GM12878 (cell line): ENCODE data around the gene TTLL11. TPM values are rescaled to one million over a fixed set of nuclear protein-coding genes. Genes with fewer than 3 reads are reported as not detected.

Experiments used
- ATAC-seq: fragments of 200-7000 bp; cut with Tn5 transposase; 3 replicates; pipeline ENCODE4 v1.9.1; 2020; ENCODE audit warnings: mild to moderate bottlenecking, moderate library complexity
- BruUV-seq: library from RNA; stranded (reverse); fragments of 400-500 nt; replicated peaks from 2 replicates; lab custom pipeline; 2021; lab: Mats Ljungman, UMichigan
- CTCF ChIA-PET: fragments of 300-600 bp; sonication (Branson Sonifier 250); formaldehyde crosslinking; extraction: SDS; loops from one replicate; lab custom pipeline; 2021; ENCODE audit warnings: inconsistent platforms; lab: Yijun Ruan, JAX
- POLR2A ChIA-PET: fragments of 350-600 bp; formaldehyde crosslinking; extraction: SDS; loops from one replicate; lab custom pipeline; 2021; ENCODE audit warnings: inconsistent platforms; lab: Charles Lee
- RAD21 ChIA-PET: fragments of 300-600 bp; sonication (Branson Sonifier 250); formaldehyde crosslinking; loops from one replicate; lab custom pipeline; 2023; ENCODE audit warnings: antibody characterized with exemption; ENCODE audit not compliant: unreplicated experiment; lab: Charles Lee
- SMC1A ChIA-PET: fragments of 300-600 bp; sonication (Branson Sonifier 250); formaldehyde crosslinking; loops from one replicate; lab custom pipeline; 2023; ENCODE audit not compliant: unreplicated experiment, uncharacterized antibody; lab: Charles Lee
- DNase-seq: peaks from one replicate; pipeline ENCODE4 v3.0.0-alpha.2; 2011; ENCODE audit warnings: low read depth, low spot score
- FAIRE-seq: peaks from 3 replicates; lab custom pipeline; 2011; peaks lifted over from hg19 to GRCh38; lab: Jason Lieb, UNC
- H2AFZ ChIP-seq: 2 replicates; pipeline ENCODE4 v1.6.0; 2011; ENCODE audit warnings: low read depth, low read length, control low read depth; ENCODE audit not compliant: control insufficient read depth
- H3K27ac ChIP-seq: 2 replicates; pipeline ENCODE4 v1.5.1; 2011; ENCODE audit warnings: control low read depth; ENCODE audit not compliant: control insufficient read depth, insufficient read depth
- H3K27me3 ChIP-seq, 2 experiments: replicated peaks in 1 of 2; 2 replicates each; pipeline versions ENCODE4 v1.6.0 to v1.6.1; 2011; ENCODE audit warnings: low read length in 1 of 2; ENCODE audit not compliant: control insufficient read depth in 2 of 2, insufficient read depth in 2 of 2
- H3K36me3 ChIP-seq, 2 experiments: 2 replicates each; pipeline ENCODE4 v1.5.1; 2011; ENCODE audit warnings: low read length in 1 of 2; ENCODE audit not compliant: control insufficient read depth in 2 of 2, insufficient read depth in 2 of 2
- H3K4me1 ChIP-seq: 2 replicates; pipeline ENCODE4 v1.6.1; 2011; ENCODE audit warnings: mild to moderate bottlenecking, low read length, moderate library complexity, mixed read lengths; ENCODE audit not compliant: control insufficient read depth, insufficient read depth
- H3K4me2 ChIP-seq: 2 replicates; pipeline ENCODE4 v1.6.0; 2011; ENCODE audit warnings: control low read depth; ENCODE audit not compliant: control insufficient read depth, insufficient read depth
- H3K4me3 ChIP-seq: fragments of 200-600 bp; sonication (generic); 2 replicates; pipeline ENCODE4 v1.5.1; 2016
- H3K79me2 ChIP-seq: 2 replicates; pipeline ENCODE4 v1.6.0; 2011; ENCODE audit warnings: low read length; ENCODE audit not compliant: control insufficient read depth, insufficient read depth
- H3K9ac ChIP-seq: 2 replicates; pipeline ENCODE4 v1.8.0; 2011; ENCODE audit warnings: low read length, control low read depth, mixed read lengths; ENCODE audit not compliant: control insufficient read depth, insufficient read depth
- H3K9me3 ChIP-seq: replicated peaks from 3 replicates; pipeline ENCODE4 v1.5.1; 2011; ENCODE audit warnings: mild to moderate bottlenecking, low read length; ENCODE audit not compliant: control insufficient read depth, insufficient read depth
- H4K20me1 ChIP-seq: 2 replicates; pipeline ENCODE4 v1.6.0; 2011; ENCODE audit not compliant: control insufficient read depth, insufficient read depth
- ASH2L ChIP-seq: fragments of 300-600, 200-600 bp; sonication (generic); IDR thresholded peaks from 2 replicates; pipeline ENCODE4 v1.6.1; 2017; ENCODE audit warnings: low read depth, mild to moderate bottlenecking, borderline replicate concordance
- CBX5 ChIP-seq: sonication (generic); IDR thresholded peaks from 2 replicates; pipeline ENCODE4 v1.6.1; 2016; ENCODE audit warnings: low read depth, moderate library complexity, mild to moderate bottlenecking, inconsistent platforms
- CHD4 ChIP-seq: fragments of 200-600 bp; sonication (generic); IDR thresholded peaks from 2 replicates; pipeline ENCODE4 v1.6.1; 2016; ENCODE audit warnings: mild to moderate bottlenecking
- DPF2 ChIP-seq: fragments of 450-650 bp; IDR thresholded peaks from 2 replicates; pipeline ENCODE4 v1.6.1; 2017; ENCODE audit warnings: mild to moderate bottlenecking
- E2F8 ChIP-seq: fragments of 450-650 bp; IDR thresholded peaks from 2 replicates; pipeline ENCODE4 v1.6.1; 2018; ENCODE audit warnings: mild to moderate bottlenecking, low read depth, moderate library complexity; ENCODE audit not compliant: partially characterized antibody
- ESRRA ChIP-seq: IDR thresholded peaks from 2 replicates; pipeline ENCODE4 v1.6.1; 2012; ENCODE audit warnings: mild to moderate bottlenecking, low read length, improper control_type of control experiment
- ETV6 ChIP-seq, 2 experiments: fragments of 450-650 bp in 1 of 2; IDR thresholded peaks in 1 of 2; conservative IDR thresholded peaks in 1 of 2; 2 replicates each; pipeline ENCODE4 v1.6.1; 2014; ENCODE audit warnings: antibody characterized with exemption in 1 of 2, borderline replicate concordance in 1 of 2, low read depth in 1 of 2, mild to moderate bottlenecking in 1 of 2, moderate library complexity in 1 of 2
- GABPA ChIP-seq: IDR thresholded peaks from 2 replicates; pipeline ENCODE4 v1.6.1; 2014; ENCODE audit warnings: antibody characterized with exemption, low read depth, mild to moderate bottlenecking, inconsistent platforms
- HCFC1 ChIP-seq: fragments of 150-350 bp; IDR thresholded peaks from 2 replicates; pipeline ENCODE4 v1.6.1; 2014; ENCODE audit warnings: low read length
- JUND ChIP-seq: IDR thresholded peaks from 2 replicates; pipeline ENCODE4 v1.6.1; 2012; ENCODE audit warnings: low read depth, mild to moderate bottlenecking, low read length, improper control_type of control experiment, moderate library complexity
- MEF2A ChIP-seq: IDR thresholded peaks from 2 replicates; pipeline ENCODE4 v1.6.1; 2011; ENCODE audit warnings: low read depth, mild to moderate bottlenecking, low read length, moderate library complexity; ENCODE audit not compliant: insufficient read depth
- MEF2B ChIP-seq: fragments of 450-650 bp; IDR thresholded peaks from 2 replicates; pipeline ENCODE4 v1.6.1; 2018; ENCODE audit warnings: mild to moderate bottlenecking, moderate library complexity; ENCODE audit not compliant: partially characterized antibody, poor library complexity, severe bottlenecking
- NR2F1 ChIP-seq: fragments of 450-650 bp; conservative IDR thresholded peaks from 2 replicates; pipeline ENCODE4 v1.6.1; 2017; ENCODE audit warnings: mild to moderate bottlenecking
- PAX5 ChIP-seq: IDR thresholded peaks from 2 replicates; pipeline ENCODE4 v1.6.1; 2011; ENCODE audit warnings: low read depth, low read length, borderline replicate concordance
- POU2F2 ChIP-seq: IDR thresholded peaks from 3 replicates; pipeline ENCODE4 v1.6.1; 2011; ENCODE audit warnings: low read depth, mild to moderate bottlenecking, low read length, borderline replicate concordance
- RB1 ChIP-seq: fragments of 450-650 bp; formaldehyde crosslinking; IDR thresholded peaks from 2 replicates; pipeline ENCODE4 v1.6.1; 2017; ENCODE audit warnings: mild to moderate bottlenecking, borderline replicate concordance
- ZSCAN29 ChIP-seq: fragments of 450-650 bp; IDR thresholded peaks from 2 replicates; pipeline ENCODE4 v1.6.1; 2017; ENCODE audit warnings: mild to moderate bottlenecking, moderate library complexity
- WGBS: methylation state at CpG from one replicate; pipeline ENCODE4 v1.1.6; 2016; ENCODE audit warnings: low lambda C conversion rate; ENCODE audit not compliant: insufficient replicate concordance, insufficient coverage; ENCODE audit errors: missing lambda C conversion rate; 5-methylcytosine and 5-hydroxymethylcytosine counted together
- in situ Hi-C: fragments of 300-500 bp; cut with MboI; formaldehyde crosslinking; loops from 9 replicates; pipeline ENCODE4 v1.14.3; 2018; ENCODE audit warnings: mixed read lengths
- intact Hi-C: fragments of 100-400 bp; cut with micrococcal nuclease; formaldehyde crosslinking; loops from one replicate; pipeline ENCODE4 v1.14.2; 2022; ENCODE audit not compliant: unreplicated experiment
- polyA plus RNA-seq, 11 experiments: library from polyadenylated mRNA; depleted of rRNA in 4 of 11; unstranded in 6 of 11; stranded (reverse) in 5 of 11; fragments of >200 nt; fragmentation: Nextera tagmentation in 4 of 11; fragmentation: Illumina TruSeq in 1 of 11; extraction: Ambion mirVana in 4 of 11; extraction: Trizol in 1 of 11; gene quantifications; 1 replicate in 1 of 11; 2 replicates in 10 of 11; pipeline versions ENCODE4 v1.2.1 to v1.2.3, GENCODE V29; 2011 to 2016; ENCODE audit warnings: inconsistent platforms in 2 of 11, missing spikeins in 2 of 11, low read depth in 1 of 11
- total RNA-seq, 4 experiments: library from RNA; depleted of rRNA in 3 of 4; stranded (reverse); fragments of >200 nt in 3 of 4; fragmentation: Illumina TruSeq in 1 of 4; extraction: Trizol in 1 of 4; gene quantifications; 2 replicates each; pipeline versions ENCODE4 v1.2.1 to v1.2.3, GENCODE V29; 2013 to 2021

The TTLL11 gene
- total and polyA plus RNA-seq, 10 of the 15 experiments (the other 5 are each of a cell fraction or from before 2014, with no cell fraction given): 1.2 to 3.7 (median 2.9) TPM

GRCh38 chr9:121900163-121900562, 192.9 kb downstream of the TTLL11 start:
- SMC1A ChIA-PET: no interaction called here
- Histone ChIP-seq H3K4me3 (no peak overlapping the region), H3K9ac (no peak overlapping the region), H3K27me3 (no peaks in the 10 kb centered on the region), H2AFZ (no peak overlapping the region), H3K9me3 (no peaks in the 10 kb centered on the region; the same call in 1 of the 3 replicates), H3K36me3 (no peaks in the 10 kb centered on the region), H3K79me2 (no peaks in the 10 kb centered on the region), H3K4me1 (no peaks in the 10 kb centered on the region), H3K27ac (no peak overlapping the region), H3K4me2 (no peak overlapping the region), H4K20me1 (no peaks in the 10 kb centered on the region)
- in situ Hi-C loops: no loop called here
- WGBS: 41% methylated on average over 5 of the region's 5 CpGs
- DNase-seq: no peak
- intact Hi-C loops: no loop called here
- POLR2A ChIA-PET: no interaction called here
- no peak for TF ChIP-seq PAX5
- TF ChIP-seq CBX5: 0 out of 2 replicates have a peak, but pooled peaks have one; percentile 69
- no TSS peak for BruUV-seq
- RAD21 ChIA-PET: no interaction called here
- CTCF ChIA-PET: no interaction called here
- FAIRE-seq: no peak
- no peak for ATAC-seq

GRCh38 chr9:121898856-121899255, 194.3 kb downstream of the TTLL11 start:
- no peak overlapping the region for H3K27ac ChIP-seq
- in situ Hi-C loops: no loop called here
- 77% methylated on average over 4 of the region's 4 CpGs for WGBS
- no peak for ATAC-seq
- H3K36me3 ChIP-seq: no peaks in the 10 kb centered on the region
- H3K4me3 ChIP-seq: no peak overlapping the region
- no peak overlapping the region for H3K9ac ChIP-seq
- SMC1A ChIA-PET: no interaction called here
- no TSS peak for BruUV-seq
- TF ChIP-seq MEF2A: no peak
- TF ChIP-seq POU2F2: no peak
- TF ChIP-seq CHD4: no peak
- no peak for TF ChIP-seq ZSCAN29
- no peak for TF ChIP-seq JUND
- TF ChIP-seq E2F8: no peak
- no peak for TF ChIP-seq HCFC1
- TF ChIP-seq RB1: no peak
- no peak for TF ChIP-seq GABPA
- no peak for TF ChIP-seq NR2F1
- no peak for TF ChIP-seq MEF2B
- no peak for TF ChIP-seq ESRRA
- TF ChIP-seq ASH2L: no peak
- TF ChIP-seq ETV6 (conservative IDR thresholded peaks at IDR 0.05 in 1 of 2, IDR thresholded peaks at IDR 0.05 in 1 of 2; ENCODE audit: borderline replicate concordance in 1 of 2, low read depth in 1 of 2): no peak
- no peak for TF ChIP-seq DPF2
- TF ChIP-seq, all 136 proteins: peak for 0
- Histone ChIP-seq H3K4me1 (no peaks in the 10 kb centered on the region), H2AFZ (no peak overlapping the region), H3K79me2 (no peaks in the 10 kb centered on the region), H4K20me1 (no peaks in the 10 kb centered on the region), H3K27me3 (no peaks in the 10 kb centered on the region), H3K4me2 (no peak overlapping the region), H3K9me3 (no peaks in the 10 kb centered on the region; the same call in 1 of the 3 replicates)
- ChIA-PET RAD21 (no interaction called here), POLR2A (no interaction called here), CTCF (no interaction called here)
- DNase-seq (no peak), FAIRE-seq (no peak)
- intact Hi-C loops: no loop called here
